AG10803 (cell line): ENCODE measurements around the gene EBF3.

Source experiments
- DNase-seq: peaks from one replicate; pipeline ENCODE4 v3.0.0; 2010; ENCODE audit warnings: low read depth
- H3K4me3 ChIP-seq: 2 replicates; pipeline ENCODE4 v1.5.1; 2011; ENCODE audit warnings: mild to moderate bottlenecking, low read length, control low read depth
- TF ChIP-seq, protein P1 (sequence below): conservative IDR thresholded peaks from 2 replicates; pipeline ENCODE4 v1.5.1; 2011; ENCODE audit warnings: mild to moderate bottlenecking, low read length, control low read depth, inconsistent platforms

The EBF3 gene

DNA sequence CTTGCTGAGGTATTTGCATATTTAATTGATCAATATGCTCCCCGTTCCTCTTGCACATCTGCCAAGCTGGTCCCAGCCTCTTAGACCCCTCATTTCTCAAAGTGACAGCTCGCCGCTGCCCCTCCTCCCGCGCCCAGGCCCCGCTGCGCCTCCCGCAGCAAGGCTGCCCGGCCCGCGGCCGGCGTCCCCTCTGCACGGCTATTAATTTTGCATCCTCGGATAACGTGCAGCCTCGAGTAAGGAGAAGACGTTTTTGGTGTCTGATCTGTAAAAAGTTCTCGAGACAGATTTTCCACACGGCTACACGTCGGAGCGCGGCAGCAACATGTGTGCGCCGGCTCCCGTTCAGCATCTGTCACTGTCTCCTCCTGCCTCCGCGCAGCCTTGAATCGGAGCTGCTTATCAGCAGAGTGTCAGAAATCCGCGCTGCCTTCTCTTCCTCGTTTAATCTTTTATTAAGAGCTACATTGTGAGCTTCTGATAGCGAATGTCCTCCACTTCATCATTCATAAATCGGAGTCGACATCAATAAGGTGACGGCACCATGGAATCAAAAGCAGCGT, 65.3 kb downstream of the EBF3 start:
- TF ChIP-seq, protein P1, sequence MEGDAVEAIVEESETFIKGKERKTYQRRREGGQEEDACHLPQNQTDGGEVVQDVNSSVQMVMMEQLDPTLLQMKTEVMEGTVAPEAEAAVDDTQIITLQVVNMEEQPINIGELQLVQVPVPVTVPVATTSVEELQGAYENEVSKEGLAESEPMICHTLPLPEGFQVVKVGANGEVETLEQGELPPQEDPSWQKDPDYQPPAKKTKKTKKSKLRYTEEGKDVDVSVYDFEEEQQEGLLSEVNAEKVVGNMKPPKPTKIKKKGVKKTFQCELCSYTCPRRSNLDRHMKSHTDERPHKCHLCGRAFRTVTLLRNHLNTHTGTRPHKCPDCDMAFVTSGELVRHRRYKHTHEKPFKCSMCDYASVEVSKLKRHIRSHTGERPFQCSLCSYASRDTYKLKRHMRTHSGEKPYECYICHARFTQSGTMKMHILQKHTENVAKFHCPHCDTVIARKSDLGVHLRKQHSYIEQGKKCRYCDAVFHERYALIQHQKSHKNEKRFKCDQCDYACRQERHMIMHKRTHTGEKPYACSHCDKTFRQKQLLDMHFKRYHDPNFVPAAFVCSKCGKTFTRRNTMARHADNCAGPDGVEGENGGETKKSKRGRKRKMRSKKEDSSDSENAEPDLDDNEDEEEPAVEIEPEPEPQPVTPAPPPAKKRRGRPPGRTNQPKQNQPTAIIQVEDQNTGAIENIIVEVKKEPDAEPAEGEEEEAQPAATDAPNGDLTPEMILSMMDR = no peak
- no peak for DNase-seq
- H3K4me3 ChIP-seq = no peak overlapping the region

DNA sequence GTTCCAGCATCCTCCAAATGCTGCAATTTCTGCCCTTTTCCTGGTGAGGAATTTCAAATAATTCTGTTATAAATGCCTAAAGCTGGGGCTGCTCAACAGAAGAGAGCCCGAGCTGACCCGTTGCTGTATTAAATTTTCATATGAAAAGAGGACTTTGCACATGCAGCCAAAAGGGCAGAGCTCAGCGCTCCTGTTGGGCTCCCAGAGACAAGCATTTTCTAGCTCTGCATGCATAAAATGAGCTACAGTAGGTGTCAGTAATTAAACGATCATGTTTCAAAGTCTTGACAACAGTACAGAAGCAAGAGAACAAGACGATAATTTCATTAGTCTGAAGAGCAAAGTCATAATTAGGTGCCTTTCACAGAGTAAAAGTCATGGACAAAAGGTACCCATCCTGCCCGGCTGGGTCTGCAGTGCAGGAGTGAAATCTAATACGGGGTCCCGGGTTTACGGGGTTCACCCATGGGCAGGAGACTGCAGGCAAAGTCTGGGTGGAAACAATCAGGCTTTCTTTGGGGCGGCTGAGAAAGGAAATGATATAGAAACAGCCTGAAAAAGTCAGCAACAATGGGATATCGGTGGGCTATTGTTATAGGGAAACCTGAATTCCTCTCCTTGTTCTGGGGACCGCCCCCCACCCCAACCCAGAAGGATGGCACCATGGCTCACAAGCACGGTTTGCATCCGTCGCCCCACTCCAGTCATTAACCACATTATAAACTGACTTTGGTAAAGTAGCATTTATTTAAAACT, 66.0 kb downstream of the EBF3 start:
- DNase-seq = no peak
- TF ChIP-seq, protein P1 = no peak
- H3K4me3 ChIP-seq = no peak overlapping the region

DNA sequence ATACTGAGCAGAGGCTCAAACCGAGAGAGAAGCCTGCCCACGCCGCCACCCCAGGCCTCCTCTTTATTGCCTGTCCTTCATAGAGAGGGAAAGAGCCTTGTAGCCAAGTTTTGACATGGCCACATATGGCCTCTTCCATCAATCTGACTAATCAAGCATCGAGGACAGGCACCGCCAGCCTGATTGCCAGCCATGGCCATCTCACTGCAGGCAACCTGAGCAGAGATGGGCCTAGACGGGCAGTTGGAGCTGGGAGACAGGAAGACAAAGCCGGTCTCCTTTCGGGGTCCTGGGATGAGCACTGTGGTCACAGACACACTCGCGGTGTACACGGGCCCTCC, 67.2 kb downstream of the EBF3 start:
- DNase-seq = no peak
- TF ChIP-seq, protein P1 = no peak
- no peak overlapping the region for H3K4me3 ChIP-seq

DNA sequence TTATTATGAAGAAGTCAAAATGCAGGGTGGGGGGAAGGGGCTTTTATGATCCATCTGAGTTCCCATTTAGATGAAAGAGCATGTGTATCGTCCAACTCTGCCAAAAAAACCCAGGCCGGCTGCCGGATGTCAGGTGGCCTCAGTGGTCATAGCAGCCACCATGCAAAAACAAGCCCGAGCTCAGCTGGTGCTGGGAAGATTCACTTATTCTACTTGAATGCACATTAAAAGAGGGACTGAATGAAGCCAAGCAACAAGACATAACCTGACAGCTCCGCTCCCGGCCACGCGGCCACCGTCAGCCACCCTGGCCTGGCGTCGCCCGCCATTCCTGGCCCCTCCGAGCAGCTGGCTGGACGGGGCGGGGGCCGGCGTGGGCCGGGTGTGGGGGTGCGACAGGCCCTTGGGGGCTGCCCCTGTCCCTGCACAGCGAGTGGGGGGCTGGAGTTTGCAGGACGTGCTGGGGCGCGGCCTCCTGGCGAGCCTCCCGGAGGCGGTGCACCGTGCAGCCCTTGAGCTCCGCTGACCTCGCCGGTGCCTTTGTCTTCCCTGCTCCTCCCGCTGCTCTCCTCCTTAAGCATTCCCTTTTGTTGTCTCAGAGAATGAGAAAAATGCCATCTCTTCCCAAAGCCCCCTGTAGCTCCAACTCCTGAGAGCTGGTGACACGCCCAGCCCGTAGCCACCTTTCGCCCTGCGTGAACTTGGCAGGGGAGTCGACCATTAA, 67.8 kb downstream of the EBF3 start:
- TF ChIP-seq, protein P1 = no peak
- no peak overlapping the region for H3K4me3 ChIP-seq
- DNase-seq = no peak

DNA sequence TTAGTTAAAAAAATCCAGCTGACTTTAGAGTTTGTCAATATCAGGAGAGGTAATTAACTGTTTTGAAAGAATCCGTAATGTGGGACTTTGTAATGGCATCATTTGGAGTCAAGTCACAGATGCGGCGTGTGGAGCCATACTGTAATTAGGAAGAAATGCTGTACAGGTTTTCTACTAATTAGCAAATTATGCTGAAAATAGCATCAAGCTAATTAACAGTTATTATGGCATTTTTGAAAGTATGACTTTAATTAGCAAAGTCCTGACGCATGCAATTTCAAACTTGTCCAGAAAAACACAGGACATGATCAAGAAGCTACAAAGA, 68.3 kb downstream of the EBF3 start:
- TF ChIP-seq, protein P1 = no peak
- DNase-seq = no peak
- H3K4me3 ChIP-seq = no peak overlapping the region

DNA sequence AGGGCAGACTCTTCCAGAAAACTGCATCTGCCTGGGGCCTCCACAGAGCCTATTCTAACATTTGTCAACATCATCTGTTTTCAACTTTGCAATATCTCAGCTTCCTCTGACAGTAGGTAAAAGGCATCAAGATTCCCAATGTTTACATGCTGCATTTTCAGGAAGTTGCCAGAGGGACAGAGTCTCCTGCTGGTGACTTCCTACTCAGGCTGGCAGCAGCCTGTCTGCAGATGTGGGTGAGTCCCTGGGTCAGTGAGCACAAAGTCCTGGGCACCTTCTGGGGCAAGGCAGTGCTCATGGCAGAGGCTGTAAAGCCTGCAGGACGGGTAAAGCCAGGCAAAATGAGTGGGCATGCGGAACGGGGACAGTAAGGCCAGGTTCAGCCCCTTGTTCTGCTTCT, 69.4 kb downstream of the EBF3 start:
- TF ChIP-seq, protein P1 = no peak
- H3K4me3 ChIP-seq = no peak overlapping the region
- DNase-seq = no peak
